Gastroesophageal sphincter (tissue), 4 donors: ENCODE data around the gene NDUFS6. TPM values are rescaled to one million over a fixed set of nuclear protein-coding genes. Genes with fewer than 3 reads are reported as not detected.

Experiments used
- ATAC-seq: fragments of 150-250 bp; one replicate; pipeline ENCODE4 v1.9.1; 2016; ENCODE audit warnings: mild to moderate bottlenecking, moderate library complexity
- H3K27ac ChIP-seq, 4 donors: fragments of 200-600 bp; sonication (generic) in 3 of 4; 1 replicate in 3 of 4; 2 replicates in 1 of 4; pipeline ENCODE4 v1.5.1; 2016 to 2019
- H3K27me3 ChIP-seq: fragments of 200-600 bp; sonication (generic); one replicate; pipeline ENCODE4 v1.5.1; 2019
- H3K36me3 ChIP-seq, 2 donors: fragments of 200-600 bp; sonication (generic); one replicate each; pipeline ENCODE4 v1.5.1; 2019; ENCODE audit warnings: control low read depth in 1 of 2
- H3K4me1 ChIP-seq, 3 donors: fragments of 200-600 bp; sonication (generic); 1 replicate in 2 of 3; 2 replicates in 1 of 3; pipeline ENCODE4 v1.5.1; 2016 to 2019; ENCODE audit warnings: control low read depth in 2 of 3
- H3K4me3 ChIP-seq, 2 donors: fragments of 200-600 bp; sonication (generic); one replicate each; pipeline ENCODE4 v1.5.1; 2019; ENCODE audit warnings: mild to moderate bottlenecking in 1 of 2, moderate library complexity in 1 of 2
- H3K9me3 ChIP-seq, 3 donors: fragments of 200-600 bp; sonication (generic); one replicate each; pipeline ENCODE4 v1.5.1; 2017 to 2019; ENCODE audit warnings: control low read depth in 2 of 3
- EP300 ChIP-seq: sonication (generic); formaldehyde crosslinking; IDR thresholded peaks from one replicate; pipeline ENCODE4 v1.6.1; 2017; ENCODE audit warnings: antibody characterized with exemption, mild to moderate bottlenecking
- POLR2A ChIP-seq, 2 donors: fragments of 450-650 bp; IDR thresholded peaks; one replicate each; pipeline ENCODE4 v1.6.1; 2017; ENCODE audit warnings: antibody characterized with exemption in 2 of 2, mild to moderate bottlenecking in 2 of 2, moderate library complexity in 1 of 2
- POLR2AphosphoS5 ChIP-seq: sonication (generic); formaldehyde crosslinking; IDR thresholded peaks from one replicate; pipeline ENCODE4 v1.6.1; 2017; ENCODE audit warnings: antibody characterized with exemption
- WGBS, 2 donors: methylation state at CpG; one replicate each; pipeline ENCODE4 v1.1.5; 2018; ENCODE audit warnings: low coverage in 1 of 2; 5-methylcytosine and 5-hydroxymethylcytosine counted together
- total RNA-seq, 4 donors: library from RNA; depleted of rRNA; stranded (reverse); fragments of >200 nt; gene quantifications; one replicate each; pipeline ENCODE4 v1.1.0, GENCODE V29; 2016
- TF ChIP-seq, protein P1 (sequence below), 4 experiments: fragments of 200-600 bp in 2 of 4; fragments of 450-650 bp in 2 of 4; sonication (generic) in 1 of 4; IDR thresholded peaks; one replicate each; pipeline ENCODE4 v1.5.1; 2017 to 2019; ENCODE audit warnings: antibody characterized with exemption in 4 of 4, mild to moderate bottlenecking in 2 of 4, moderate library complexity in 2 of 4

The NDUFS6 gene
- total RNA-seq, 4 donors from 2014 or later: 44.6 to 82.9 (median 51.6) TPM

DNA sequence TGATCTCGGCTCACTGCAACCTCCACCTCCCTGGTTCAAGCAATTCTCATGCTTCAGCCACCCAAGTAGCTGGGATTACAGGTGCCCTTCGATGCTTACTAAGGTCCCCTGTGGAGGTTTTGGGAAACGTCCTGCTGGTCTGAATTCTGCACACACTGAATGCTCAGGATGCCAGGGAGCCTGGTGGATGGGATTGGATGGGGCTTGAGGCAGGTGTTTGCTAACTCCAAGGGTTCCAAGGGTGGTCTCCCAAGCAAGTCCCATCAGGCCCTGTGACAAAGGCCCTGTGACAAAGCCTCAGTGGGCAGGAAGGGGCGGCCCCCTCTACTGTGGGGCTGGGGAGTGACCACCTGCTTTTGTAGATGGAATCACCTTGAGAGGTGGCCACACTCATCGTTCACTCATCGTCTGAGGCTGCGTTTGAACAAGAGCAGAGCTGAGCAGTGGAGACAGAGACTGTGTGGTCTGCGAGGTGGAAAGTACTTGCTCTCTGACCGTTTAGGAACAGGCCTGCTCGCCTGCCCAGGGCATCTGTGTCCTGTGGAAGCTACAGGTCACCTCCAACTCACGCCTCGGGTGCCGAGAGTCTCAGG lies 41.7 kb upstream of the NDUFS6 start:
- no peaks in the 10 kb centered on the region for H3K9me3 ChIP-seq
- no peaks in the 10 kb centered on the region for H3K36me3 ChIP-seq
- no peak overlapping the region for H3K4me3 ChIP-seq
- WGBS, 2 donors: 40 to 55% methylated on average over 3 to 4 of the region's 13 CpGs
- H3K4me1 ChIP-seq: no peaks in the 10 kb centered on the region
- H3K27me3 ChIP-seq: peaks cover 59% of the 10 kb centered on the region
- TF ChIP-seq POLR2AphosphoS5 (no peak), EP300 (no peak), POLR2A (IDR thresholded peaks at IDR 0.05) (no peak)
- TF ChIP-seq, protein P1, sequence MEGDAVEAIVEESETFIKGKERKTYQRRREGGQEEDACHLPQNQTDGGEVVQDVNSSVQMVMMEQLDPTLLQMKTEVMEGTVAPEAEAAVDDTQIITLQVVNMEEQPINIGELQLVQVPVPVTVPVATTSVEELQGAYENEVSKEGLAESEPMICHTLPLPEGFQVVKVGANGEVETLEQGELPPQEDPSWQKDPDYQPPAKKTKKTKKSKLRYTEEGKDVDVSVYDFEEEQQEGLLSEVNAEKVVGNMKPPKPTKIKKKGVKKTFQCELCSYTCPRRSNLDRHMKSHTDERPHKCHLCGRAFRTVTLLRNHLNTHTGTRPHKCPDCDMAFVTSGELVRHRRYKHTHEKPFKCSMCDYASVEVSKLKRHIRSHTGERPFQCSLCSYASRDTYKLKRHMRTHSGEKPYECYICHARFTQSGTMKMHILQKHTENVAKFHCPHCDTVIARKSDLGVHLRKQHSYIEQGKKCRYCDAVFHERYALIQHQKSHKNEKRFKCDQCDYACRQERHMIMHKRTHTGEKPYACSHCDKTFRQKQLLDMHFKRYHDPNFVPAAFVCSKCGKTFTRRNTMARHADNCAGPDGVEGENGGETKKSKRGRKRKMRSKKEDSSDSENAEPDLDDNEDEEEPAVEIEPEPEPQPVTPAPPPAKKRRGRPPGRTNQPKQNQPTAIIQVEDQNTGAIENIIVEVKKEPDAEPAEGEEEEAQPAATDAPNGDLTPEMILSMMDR (IDR thresholded peaks at IDR 0.05): no peak
- H3K27ac ChIP-seq: no peak overlapping the region
- ATAC-seq: no peak

DNA sequence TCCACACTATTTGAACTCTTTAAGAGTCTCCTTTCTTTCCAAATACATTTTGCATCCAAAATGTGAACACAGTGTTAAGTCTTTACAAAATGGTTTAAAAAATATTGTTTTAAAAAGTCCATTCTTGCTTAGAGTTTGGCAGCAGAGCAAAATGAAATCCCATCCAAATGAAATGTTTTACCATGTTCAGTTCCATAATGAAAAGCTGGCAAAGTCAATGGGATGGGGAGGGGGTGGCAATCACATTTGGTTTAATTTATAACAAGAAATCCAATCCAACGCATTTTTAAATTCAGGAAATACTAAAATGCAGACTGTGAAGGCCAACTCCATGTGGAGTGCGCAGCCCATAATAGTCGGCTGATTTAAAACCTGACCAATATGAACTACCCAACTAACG lies 41.0 kb upstream of the NDUFS6 start:
- WGBS, 2 donors: 75% methylated on average over 1 to 4 of the region's 4 CpGs
- Histone ChIP-seq H3K4me3 (no peak overlapping the region), H3K4me1 (no peaks in the 10 kb centered on the region), H3K36me3 (no peaks in the 10 kb centered on the region), H3K9me3 (no peaks in the 10 kb centered on the region), H3K27ac (no peak overlapping the region), H3K27me3 (peaks cover 61% of the 10 kb centered on the region)
- TF ChIP-seq EP300: no peak
- no peak for TF ChIP-seq POLR2AphosphoS5
- TF ChIP-seq, protein P1 (IDR thresholded peaks at IDR 0.05): no peak
- TF ChIP-seq POLR2A (IDR thresholded peaks at IDR 0.05): no peak
- ATAC-seq: no peak

DNA sequence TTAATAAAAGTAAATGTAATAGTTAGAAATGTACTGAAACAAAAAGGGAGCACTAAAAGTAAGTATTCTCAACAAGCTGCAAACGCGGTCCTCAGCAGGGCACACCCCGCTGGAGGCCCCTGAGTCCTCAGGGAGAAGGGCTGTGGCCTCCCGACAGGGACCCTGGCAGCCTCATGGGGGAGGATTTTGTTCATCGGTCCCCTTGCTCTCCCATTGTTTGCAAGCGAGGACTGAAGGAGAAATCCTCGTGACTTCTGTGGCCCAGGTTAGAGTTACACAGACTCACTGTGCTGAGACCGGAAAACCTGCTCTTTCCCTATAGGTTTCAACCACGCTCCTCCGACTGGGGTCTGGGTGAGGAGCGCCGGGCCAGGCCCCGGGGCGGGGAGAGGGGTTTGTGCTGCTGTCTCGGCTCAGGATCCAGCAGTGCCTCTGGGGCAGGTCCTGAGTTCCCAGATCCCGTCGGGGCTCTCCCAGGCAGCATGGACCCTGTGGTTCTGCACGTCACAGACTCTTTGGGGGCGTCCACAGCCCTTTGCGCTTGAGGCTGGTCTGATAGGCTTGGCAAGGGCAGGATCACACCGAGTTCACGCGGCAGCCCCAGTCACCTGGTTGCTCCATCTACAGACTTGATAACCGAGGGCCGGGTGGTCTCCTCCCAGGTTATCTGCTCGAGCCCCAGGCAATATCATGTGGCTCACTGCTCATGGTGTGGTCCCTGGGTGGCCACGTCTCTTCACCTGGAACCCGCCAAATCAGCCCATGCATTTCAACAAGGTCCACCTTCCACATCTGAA lies 40.4 kb upstream of the NDUFS6 start:
- H3K9me3 ChIP-seq: no peaks in the 10 kb centered on the region
- no peak overlapping the region for H3K27ac ChIP-seq
- no peaks in the 10 kb centered on the region for H3K36me3 ChIP-seq
- no peak overlapping the region for H3K4me3 ChIP-seq
- H3K27me3 ChIP-seq: peaks cover 64% of the 10 kb centered on the region
- WGBS, 2 donors: 59 to 75% methylated on average over 12 to 14 of the region's 28 CpGs
- H3K4me1 ChIP-seq: no peaks in the 10 kb centered on the region
- no peak for ATAC-seq
- TF ChIP-seq, protein P1 (IDR thresholded peaks at IDR 0.05): no peak
- TF ChIP-seq EP300: no peak
- no peak for TF ChIP-seq POLR2A (IDR thresholded peaks at IDR 0.05)
- no peak for TF ChIP-seq POLR2AphosphoS5

DNA sequence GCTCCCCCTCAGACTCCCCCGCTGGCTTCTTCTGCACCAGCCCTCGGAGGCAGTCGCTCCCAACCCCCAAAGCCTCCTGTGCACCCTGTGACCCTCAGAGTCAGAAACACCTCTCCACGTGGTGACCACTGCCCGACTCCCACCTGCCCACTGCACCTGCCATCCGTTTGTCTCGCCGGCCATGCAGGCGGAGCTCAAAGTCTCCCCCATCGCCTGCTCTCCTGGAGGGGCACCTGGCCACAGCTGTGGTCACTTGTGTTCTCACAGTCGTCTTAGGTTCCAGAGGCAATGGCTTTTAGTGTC lies 39.8 kb upstream of the NDUFS6 start:
- H3K36me3 ChIP-seq: no peaks in the 10 kb centered on the region
- TF ChIP-seq EP300 (no peak), POLR2AphosphoS5 (no peak), POLR2A (IDR thresholded peaks at IDR 0.05) (no peak)
- TF ChIP-seq, protein P1 (IDR thresholded peaks at IDR 0.05): no peak
- H3K4me3 ChIP-seq: no peak overlapping the region
- no peak for ATAC-seq
- WGBS, 2 donors: 70 to 92% methylated on average over 4 to 8 of the region's 11 CpGs
- H3K4me1 ChIP-seq: no peaks in the 10 kb centered on the region
- H3K27ac ChIP-seq: no peak overlapping the region
- peaks cover 69% of the 10 kb centered on the region for H3K27me3 ChIP-seq
- H3K9me3 ChIP-seq: no peaks in the 10 kb centered on the region
